HG02798 (cell line): Measurements from ENCODE around the gene PKP4.

Experiments
- ATAC-seq: cut with Tn5 transposase; IDR thresholded peaks from one replicate; pipeline ENCODE4 v1.9.1; 2021; ENCODE audit warnings: mild to moderate bottlenecking; ENCODE audit not compliant: unreplicated experiment, poor library complexity

Gene PKP4

GRCh38 chr2:158637357-158637756 lies 180.6 kb downstream of the PKP4 start:
- ATAC-seq: no peak

DNA sequence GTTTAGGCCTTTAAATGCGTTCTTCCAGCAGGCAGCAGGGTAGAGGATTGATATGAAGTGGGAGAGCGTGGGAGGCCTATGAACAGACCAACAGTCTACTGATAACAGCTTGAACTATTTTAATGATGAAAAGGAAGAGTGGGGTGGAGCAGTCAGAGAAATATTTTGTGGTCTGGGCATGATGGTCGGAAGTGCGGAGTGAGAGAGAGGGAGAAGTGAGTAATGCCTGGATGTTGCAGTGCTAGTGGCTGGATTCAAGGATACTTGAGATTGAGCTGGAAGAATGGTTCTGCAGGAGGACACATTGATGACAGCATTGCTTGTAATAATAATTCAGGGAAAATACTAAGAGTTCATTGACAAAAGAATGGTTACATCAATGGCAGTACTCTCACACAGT lies 187.4 kb downstream of the PKP4 start:
- ATAC-seq: no peak

DNA sequence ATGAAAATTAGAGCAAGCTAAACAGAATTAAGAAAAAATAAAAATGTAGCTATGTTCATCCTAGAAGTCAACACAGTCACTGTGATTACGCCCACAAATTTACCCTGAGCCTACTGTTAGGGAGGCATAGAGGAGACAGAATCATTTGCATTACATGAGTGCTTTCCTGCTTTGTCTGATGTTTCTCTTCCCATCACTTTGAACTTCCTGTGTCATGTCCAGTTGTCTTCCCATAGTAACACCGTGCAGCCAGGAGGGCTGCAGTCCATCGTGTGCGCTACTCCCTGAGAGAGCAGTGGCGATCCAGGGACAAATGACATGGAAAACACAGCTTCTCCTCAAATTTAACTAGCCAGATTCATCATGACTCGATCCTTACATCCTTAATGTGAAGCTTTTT lies 188.5 kb downstream of the PKP4 start:
- no peak for ATAC-seq

DNA sequence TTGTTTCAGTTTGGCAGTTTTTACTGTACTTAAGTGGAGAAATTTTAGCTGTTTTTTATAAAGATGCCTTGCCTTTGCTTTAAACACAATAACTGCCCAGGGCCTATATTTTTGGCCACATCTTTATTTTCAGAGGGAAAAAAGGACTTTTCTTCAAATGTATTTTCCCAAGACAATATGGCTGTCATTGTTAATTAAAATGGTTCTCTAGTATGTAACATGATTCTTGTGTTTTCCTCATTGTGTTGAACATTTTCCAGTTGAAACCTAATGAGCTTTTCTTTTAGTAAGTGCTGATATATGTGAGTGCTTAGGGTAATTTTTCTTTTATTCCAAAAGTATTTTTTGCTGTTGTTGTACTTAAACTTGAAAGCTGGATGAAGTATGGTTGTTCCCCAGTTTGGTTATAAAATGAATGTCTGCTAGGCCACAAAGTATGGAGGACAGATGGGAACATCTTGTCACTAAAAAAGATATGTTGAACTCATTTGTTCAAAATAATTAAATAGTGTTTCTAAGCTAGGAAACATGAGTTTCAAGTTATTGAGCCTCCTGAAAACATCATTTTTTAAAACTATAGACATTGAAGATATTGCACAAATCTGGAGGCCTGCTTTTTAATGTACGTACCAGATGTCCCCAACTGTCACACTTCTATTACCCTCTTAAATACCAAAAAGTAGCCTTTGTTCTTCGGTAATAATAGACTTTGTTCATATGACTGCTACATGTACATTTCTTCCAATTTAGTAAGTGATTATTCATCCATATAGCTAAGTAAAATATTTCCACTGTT lies 190.9 kb downstream of the PKP4 start:
- no peak for ATAC-seq

- ATAC-seq: no peak
These were observed 193.1 kb downstream of the PKP4 start for GRCh38 chr2:158649846-158650245.

- ATAC-seq: no peak
These were observed 194.1 kb downstream of the PKP4 start for GRCh38 chr2:158650646-158651357.

GRCh38 chr2:158651358-158652057 lies 194.8 kb downstream of the PKP4 start:
- ATAC-seq: no peak

- ATAC-seq: no peak
These were observed 198.9 kb downstream of the PKP4 start for GRCh38 chr2:158655628-158656027.

- ATAC-seq: no peak
These were observed 199.9 kb downstream of the PKP4 start for GRCh38 chr2:158656492-158657229.

DNA sequence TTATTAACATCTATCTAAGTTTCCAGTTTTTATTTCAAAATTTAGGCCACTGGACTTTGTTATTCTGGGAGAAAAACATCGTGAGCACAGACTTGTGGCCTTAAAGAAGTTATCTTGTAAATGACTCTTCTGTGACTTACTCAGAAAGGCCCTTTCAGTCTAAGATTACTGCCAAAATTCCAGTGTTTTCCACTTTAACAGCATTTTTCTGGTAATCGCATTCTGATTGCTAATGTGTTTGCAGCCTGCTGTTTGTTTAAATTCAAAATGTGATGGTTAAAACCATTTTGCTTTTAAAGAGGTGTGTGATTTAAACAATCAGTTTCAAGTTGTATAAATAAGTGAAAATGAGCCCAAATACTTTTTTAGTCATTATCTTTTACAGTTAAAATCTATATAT lies 201.6 kb downstream of the PKP4 start:
- no peak for ATAC-seq

- ATAC-seq: no peak
These were observed 202.7 kb downstream of the PKP4 start for GRCh38 chr2:158659483-158659882.

DNA sequence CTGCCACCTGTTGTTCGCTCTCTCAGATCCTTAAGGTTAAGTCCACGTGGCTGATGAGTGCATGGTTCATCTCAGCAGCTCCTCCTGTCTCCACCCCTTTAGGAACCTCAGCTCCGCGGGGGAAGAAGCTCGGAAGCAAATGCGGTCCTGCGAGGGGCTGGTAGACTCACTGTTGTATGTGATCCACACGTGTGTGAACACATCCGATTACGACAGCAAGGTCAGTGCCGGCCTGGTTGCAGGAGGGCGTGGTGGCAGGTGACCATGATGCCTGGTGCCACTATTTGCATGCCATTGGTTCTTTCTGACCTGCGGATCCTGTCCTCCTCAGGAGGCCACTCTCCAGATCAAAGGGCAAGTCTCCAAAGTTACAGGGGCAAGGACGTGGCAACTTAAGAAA lies 204.5 kb downstream of the PKP4 start:
- ATAC-seq: no peak

DNA sequence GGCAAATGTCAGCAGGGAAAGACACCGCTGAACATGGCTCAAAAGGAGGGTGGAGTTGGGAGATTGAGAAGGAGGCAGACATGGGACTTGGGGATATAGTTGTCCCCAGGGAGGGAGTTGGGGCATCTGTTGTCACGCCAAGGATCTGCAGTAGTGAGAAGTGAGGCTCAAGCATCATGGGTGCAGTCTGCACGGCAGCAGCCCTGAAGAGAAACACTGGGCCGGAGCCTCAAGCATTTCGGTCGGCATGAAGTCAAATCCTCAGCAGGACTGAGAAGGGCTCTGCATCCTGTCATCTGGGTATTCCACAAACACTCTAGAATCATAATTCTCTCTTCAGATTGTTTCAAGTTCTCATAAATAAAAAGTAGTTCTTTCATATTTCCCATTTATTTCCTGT lies 205.7 kb downstream of the PKP4 start:
- ATAC-seq: no peak

DNA sequence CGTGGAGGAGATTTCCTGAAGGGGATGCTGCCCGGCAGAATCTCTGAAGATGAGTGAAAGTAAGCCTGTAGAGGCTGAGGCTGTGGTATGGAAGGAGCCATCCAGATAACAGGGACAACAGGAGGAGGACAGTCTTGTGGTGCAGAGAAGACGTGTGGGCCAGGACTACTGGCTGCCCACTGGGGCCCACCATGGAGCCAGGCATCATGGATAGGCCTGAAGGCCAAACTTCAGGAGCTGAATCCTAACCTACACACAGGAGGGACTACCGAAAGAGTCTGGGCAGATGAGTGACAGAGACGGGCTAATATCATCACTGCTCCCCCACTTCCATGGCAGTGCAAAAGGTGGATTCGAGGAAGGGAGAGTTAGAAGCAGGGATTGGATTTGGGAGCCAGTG lies 207.0 kb downstream of the PKP4 start:
- ATAC-seq: no peak

DNA sequence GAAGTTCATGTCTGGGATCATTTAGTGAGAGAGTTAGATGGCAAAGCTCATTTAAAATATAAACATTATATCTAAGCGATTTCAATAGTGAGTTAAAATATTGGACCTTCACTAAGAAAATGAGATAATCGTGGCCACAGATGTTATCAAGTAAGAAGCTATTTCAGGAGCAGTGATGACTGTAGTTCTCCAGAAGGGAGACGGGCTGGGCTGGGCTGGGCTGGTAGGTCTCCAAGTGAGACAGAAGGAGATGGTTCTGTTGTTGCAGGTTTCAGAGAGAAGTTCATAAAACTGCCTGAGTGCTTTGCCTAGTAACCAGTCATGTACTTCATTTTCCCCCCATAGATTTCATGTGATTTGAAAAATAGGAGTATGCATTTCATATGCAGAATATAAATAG lies 208.2 kb downstream of the PKP4 start:
- no peak for ATAC-seq

DNA sequence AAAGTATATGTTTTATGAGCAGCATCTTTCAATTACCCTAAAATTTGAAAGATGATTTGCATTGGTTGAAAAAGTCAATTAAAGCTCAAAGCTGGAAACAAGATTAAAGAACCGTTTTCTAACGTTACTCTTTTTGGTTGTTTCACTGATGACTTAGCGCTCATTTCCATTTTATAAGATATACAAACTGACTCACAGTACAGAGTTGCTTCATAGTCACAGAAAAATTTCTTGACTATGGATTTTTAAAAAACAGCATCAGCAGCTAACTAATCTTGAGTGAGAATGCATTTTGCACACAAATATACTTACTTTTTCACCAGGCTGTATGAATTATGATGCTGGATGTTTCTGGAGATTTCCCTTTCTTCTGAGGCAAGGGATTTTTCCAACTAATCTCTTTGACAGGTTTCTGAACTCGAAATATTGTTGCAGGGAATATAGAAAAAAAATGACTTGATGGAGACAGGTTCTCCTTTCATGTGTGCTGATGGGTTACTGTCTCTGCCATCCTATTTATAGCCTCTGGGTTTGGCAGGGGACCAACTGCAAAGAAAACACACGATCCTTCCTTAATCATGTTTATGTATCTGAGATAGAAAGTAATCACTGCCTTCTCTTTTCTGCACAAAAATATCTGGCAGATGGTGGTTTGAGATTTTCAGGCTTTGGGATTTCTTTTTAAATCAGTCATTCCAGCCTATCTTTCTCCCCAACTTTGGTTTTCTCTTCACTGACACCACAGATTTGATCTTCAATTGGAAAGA lies 209.0 kb downstream of the PKP4 start:
- ATAC-seq: no peak

DNA sequence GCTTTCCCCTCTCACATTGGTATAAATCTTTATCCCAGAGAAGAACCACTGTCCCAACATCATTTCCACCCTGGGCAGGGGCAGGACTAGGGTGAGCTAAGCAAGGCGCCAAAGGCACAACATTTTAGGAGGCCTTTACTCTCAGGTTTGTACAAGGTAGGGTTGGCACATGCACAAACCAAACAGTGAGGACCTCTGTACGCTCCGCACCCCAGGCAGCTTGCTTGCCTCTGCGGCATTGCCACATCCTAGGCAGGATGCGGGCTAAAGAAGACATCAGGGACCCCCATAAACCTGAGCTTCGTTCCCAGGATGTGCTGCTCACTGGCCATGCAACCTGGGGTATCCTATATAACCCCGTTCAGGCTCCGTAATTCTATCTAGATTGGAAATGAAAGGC lies 210.2 kb downstream of the PKP4 start:
- ATAC-seq: no peak

DNA sequence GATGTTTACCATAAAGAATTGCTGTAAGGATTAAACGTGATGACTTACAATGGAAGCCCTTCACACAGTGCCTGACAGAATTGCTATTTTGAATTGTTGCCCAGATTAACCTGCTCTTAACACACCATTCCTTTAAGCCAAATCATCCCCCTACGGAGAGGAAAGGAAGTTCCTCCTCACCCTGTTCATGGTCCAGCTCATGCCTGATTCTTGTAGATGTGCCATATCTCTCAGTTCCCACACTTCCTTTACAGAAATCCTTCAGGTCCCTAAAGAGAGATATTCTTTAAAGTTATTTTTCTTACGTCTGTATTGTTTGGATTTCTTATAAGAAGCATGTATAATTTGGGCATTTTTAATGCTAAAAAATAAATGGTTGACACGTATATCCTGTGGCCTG lies 210.8 kb downstream of the PKP4 start:
- ATAC-seq: no peak

GRCh38 chr2:158668001-158668765 lies 211.4 kb downstream of the PKP4 start:
- ATAC-seq: no peak
